Mammary epithelial cell (primary cell): ENCODE data around the gene FLVCR1.
"Not testable (repeated sequence)": the region's sequence is repeated elsewhere in the genome, so short reads cannot be mapped to it uniquely, and the experiment has no call there.

Source experiments
- CTCF ChIP-seq, 2 donors: IDR thresholded peaks in 1 of 2; conservative IDR thresholded peaks in 1 of 2; 2 replicates each; pipeline ENCODE4 v1.5.1; 2011 to 2012; ENCODE audit warnings: inconsistent platforms in 2 of 2, low read length in 2 of 2, mild to moderate bottlenecking in 2 of 2, control low read depth in 1 of 2, low read depth in 1 of 2; ENCODE audit not compliant: insufficient read depth in 1 of 2; ENCODE audit errors: extremely low read depth in 1 of 2
- EZH2 ChIP-seq: IDR thresholded peaks from 2 replicates; pipeline ENCODE4 v1.6.1; 2012; ENCODE audit warnings: low read length, inconsistent platforms, borderline replicate concordance

- not testable (repeated sequence) for TF ChIP-seq CTCF (conservative IDR thresholded peaks at IDR 0.05 in 1 of 2, IDR thresholded peaks at IDR 0.05 in 1 of 2; ENCODE audit: extremely low read depth in 1 of 2, insufficient read depth in 1 of 2, low read depth in 1 of 2, low read length in 2 of 2); EZH2
Observed at GRCh38 chr1:212914110-212914509, 56.0 kb downstream of the FLVCR1 start.
